Spleen (tissue), 7 donors: ENCODE results near the gene EPAS1.

Experiments
- POLR2A ChIP-seq, 3 donors: fragments of 450-650 bp; IDR thresholded peaks; one replicate each; pipeline ENCODE4 v1.5.1; 2017; ENCODE audit warnings: antibody characterized with exemption in 3 of 3, mild to moderate bottlenecking in 1 of 3
- POLR2AphosphoS5 ChIP-seq, 3 donors: sonication (generic); formaldehyde crosslinking; IDR thresholded peaks; one replicate each; pipeline ENCODE4 v1.5.1; 2017; ENCODE audit warnings: antibody characterized with exemption in 3 of 3
- TF ChIP-seq, protein P1 (sequence below), 11 experiments: fragments of 200-600 bp in 7 of 11; fragments of 450-650 bp in 4 of 11; sonication (generic) in 4 of 11; IDR thresholded peaks in 8 of 11; conservative IDR thresholded peaks in 3 of 11; 1 replicate in 7 of 11; 2 replicates in 4 of 11; pipeline versions ENCODE4 v1.4.0 to v1.8.0; 2016 to 2021; ENCODE audit warnings: antibody characterized with exemption in 11 of 11, inconsistent platforms in 4 of 11, mild to moderate bottlenecking in 1 of 11
- donor health status: DM: no; HTN: no; CAD: no; lungs with moderate emphysema.
- donor health status: DM: no; HTN: no; CAD: no.
- donor health status: DM: no; HTN: no; CAD: no.

DNA sequence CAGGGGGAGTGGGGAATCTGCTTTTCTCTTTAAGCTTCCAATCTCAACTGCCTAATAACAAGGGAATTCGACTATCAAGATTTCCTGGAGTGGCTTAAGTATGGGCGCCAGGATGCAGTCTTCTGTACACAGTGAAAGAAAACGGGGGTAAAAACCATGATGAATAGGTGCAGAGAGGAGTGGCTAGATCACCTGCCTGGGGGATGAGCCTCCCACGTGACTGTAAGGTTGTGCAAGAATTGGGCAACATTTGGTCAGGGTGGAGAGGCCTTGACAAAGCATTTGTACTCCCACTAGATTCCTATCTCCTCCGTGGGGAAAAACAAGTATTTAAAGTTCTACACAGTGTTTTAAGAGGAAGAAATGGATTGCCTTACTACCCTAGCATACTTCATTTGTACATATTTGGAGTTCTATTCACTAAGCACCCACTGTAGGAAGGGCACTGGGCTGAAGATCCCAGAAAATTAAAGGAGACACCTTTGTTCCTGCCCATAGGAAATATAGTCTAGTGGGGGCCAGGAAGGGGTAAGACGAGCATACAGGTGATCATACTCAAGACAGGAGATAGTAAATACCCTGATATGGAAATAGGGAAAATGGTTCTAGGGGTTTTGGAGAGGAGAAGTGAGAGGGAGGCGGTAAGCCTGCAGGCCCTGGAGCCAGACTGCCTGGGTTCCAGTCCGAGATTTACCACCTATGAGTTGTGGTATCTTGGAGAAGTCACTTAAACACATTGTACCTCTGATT, 29.2 kb downstream of the EPAS1 start:
- TF ChIP-seq, protein P1, sequence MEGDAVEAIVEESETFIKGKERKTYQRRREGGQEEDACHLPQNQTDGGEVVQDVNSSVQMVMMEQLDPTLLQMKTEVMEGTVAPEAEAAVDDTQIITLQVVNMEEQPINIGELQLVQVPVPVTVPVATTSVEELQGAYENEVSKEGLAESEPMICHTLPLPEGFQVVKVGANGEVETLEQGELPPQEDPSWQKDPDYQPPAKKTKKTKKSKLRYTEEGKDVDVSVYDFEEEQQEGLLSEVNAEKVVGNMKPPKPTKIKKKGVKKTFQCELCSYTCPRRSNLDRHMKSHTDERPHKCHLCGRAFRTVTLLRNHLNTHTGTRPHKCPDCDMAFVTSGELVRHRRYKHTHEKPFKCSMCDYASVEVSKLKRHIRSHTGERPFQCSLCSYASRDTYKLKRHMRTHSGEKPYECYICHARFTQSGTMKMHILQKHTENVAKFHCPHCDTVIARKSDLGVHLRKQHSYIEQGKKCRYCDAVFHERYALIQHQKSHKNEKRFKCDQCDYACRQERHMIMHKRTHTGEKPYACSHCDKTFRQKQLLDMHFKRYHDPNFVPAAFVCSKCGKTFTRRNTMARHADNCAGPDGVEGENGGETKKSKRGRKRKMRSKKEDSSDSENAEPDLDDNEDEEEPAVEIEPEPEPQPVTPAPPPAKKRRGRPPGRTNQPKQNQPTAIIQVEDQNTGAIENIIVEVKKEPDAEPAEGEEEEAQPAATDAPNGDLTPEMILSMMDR (IDR thresholded peaks at IDR 0.05 in 8 of 11, conservative IDR thresholded peaks at IDR 0.05 in 3 of 11) = no peak
- TF ChIP-seq POLR2AphosphoS5 (IDR thresholded peaks at IDR 0.05) (no peak), POLR2A (IDR thresholded peaks at IDR 0.05) (no peak)
